H1 (cell line): ENCODE data around the gene VEZT. TPM values are rescaled to one million over a fixed set of nuclear protein-coding genes. Genes with fewer than 3 reads are reported as not detected.

ENCODE experiments used
- CTCF ChIA-PET: fragments of 300-600 bp; sonication (Branson Sonifier 250); formaldehyde crosslinking; loops from one replicate; lab custom pipeline; 2021; ENCODE audit not compliant: partially characterized antibody; lab: Charles Lee
- POLR2A ChIA-PET: fragments of 300-600 bp; sonication (Branson Sonifier 250); formaldehyde crosslinking; loops from one replicate; lab custom pipeline; 2021; ENCODE audit warnings: inconsistent platforms; ENCODE audit not compliant: partially characterized antibody; lab: Charles Lee
- DNase-seq, 2 experiments: peaks; one replicate each; pipeline versions ENCODE4 v3.0.0 to v3.0.0-alpha.2; 2010 to 2022; ENCODE audit warnings: low spot score in 2 of 2, low read depth in 1 of 2, mixed read lengths in 1 of 2
- FAIRE-seq: peaks from 2 replicates; lab custom pipeline; 2011; peaks lifted over from hg19 to GRCh38; lab: Jason Lieb, UNC
- H2AFZ ChIP-seq: 2 replicates; pipeline ENCODE4 v1.8.1; 2012; ENCODE audit warnings: low read length, inconsistent platforms
- H2AK5ac ChIP-seq: 2 replicates; pipeline ENCODE4 v1.6.1; 2013; ENCODE audit warnings: low read depth, low read length
- H2BK120ac ChIP-seq: replicated peaks from 2 replicates; pipeline ENCODE3; 2013; ENCODE audit warnings: low read depth, low read length, inconsistent platforms
- H2BK12ac ChIP-seq: 2 replicates; pipeline ENCODE4 v1.6.1; 2013; ENCODE audit warnings: low read depth, low read length
- H2BK15ac ChIP-seq: 2 replicates; pipeline ENCODE4 v1.6.1; 2013; ENCODE audit warnings: low read length
- H2BK20ac ChIP-seq: 2 replicates; pipeline ENCODE4 v1.6.1; 2013; ENCODE audit warnings: low read length
- H2BK5ac ChIP-seq: 2 replicates; pipeline ENCODE4 v1.6.1; 2013; ENCODE audit warnings: low read depth, low read length
- H3K14ac ChIP-seq: 2 replicates; pipeline ENCODE4 v1.6.1; 2013; ENCODE audit warnings: inconsistent platforms; ENCODE audit not compliant: insufficient read length
- H3K18ac ChIP-seq: 2 replicates; pipeline ENCODE4 v1.6.1; 2013; ENCODE audit warnings: low read length; ENCODE audit errors: extremely low read depth
- H3K23ac ChIP-seq: 2 replicates; pipeline ENCODE4 v1.6.1; 2013; ENCODE audit warnings: inconsistent platforms; ENCODE audit not compliant: insufficient read length
- H3K23me2 ChIP-seq: 2 replicates; pipeline ENCODE4 v1.6.1; 2013; ENCODE audit warnings: low read depth, low read length
- H3K27ac ChIP-seq: 2 replicates; pipeline ENCODE4 v1.6.1; 2011; ENCODE audit warnings: low read depth, low read length, inconsistent platforms
- H3K27me3 ChIP-seq, 4 experiments: replicated peaks in 1 of 4; 1 replicate in 1 of 4; 2 replicates in 3 of 4; pipeline versions ENCODE4 v1.6.1 to v1.8.1; 2011 to 2013; ENCODE audit warnings: low read length in 3 of 4, mild to moderate bottlenecking in 3 of 4, inconsistent platforms in 2 of 4, mixed read lengths in 2 of 4, moderate library complexity in 1 of 4; ENCODE audit not compliant: control insufficient read depth in 3 of 4, insufficient read depth in 3 of 4; ENCODE audit errors: extremely low read depth in 1 of 4
- H3K36me3 ChIP-seq, 4 experiments: 2 replicates each; pipeline versions ENCODE4 v1.6.1 to v1.8.1; 2011 to 2013; ENCODE audit warnings: mild to moderate bottlenecking in 4 of 4, low read length in 3 of 4, moderate library complexity in 2 of 4, control low read depth in 1 of 4, inconsistent platforms in 1 of 4; ENCODE audit not compliant: insufficient read depth in 4 of 4, control insufficient read depth in 2 of 4
- H3K4ac ChIP-seq: replicated peaks from 2 replicates; pipeline ENCODE3; 2013; ENCODE audit warnings: low read length, low read depth, mixed read lengths, inconsistent platforms; ENCODE audit not compliant: insufficient read length
- H3K4me1 ChIP-seq, 4 experiments: replicated peaks in 1 of 4; 1 replicate in 1 of 4; 2 replicates in 3 of 4; pipeline versions ENCODE4 v1.6.1 to v1.8.1; 2011 to 2013; ENCODE audit warnings: low read length in 3 of 4, inconsistent platforms in 2 of 4, mixed read lengths in 1 of 4; ENCODE audit not compliant: insufficient read depth in 4 of 4, control insufficient read depth in 3 of 4
- H3K4me2 ChIP-seq, 2 experiments: 2 replicates each; pipeline versions ENCODE4 v1.6.1 to v1.8.1; 2011 to 2013; ENCODE audit warnings: low read depth in 2 of 2, low read length in 2 of 2, control low read depth in 1 of 2, inconsistent platforms in 1 of 2, mild to moderate bottlenecking in 1 of 2; ENCODE audit not compliant: insufficient read depth in 1 of 2
- H3K4me3 ChIP-seq, 4 experiments: fragments of 200-600, 300-600 bp in 1 of 4; sonication (generic), shearing (Covaris generic), sonication (Bioruptor Twin) in 1 of 4; 2 replicates each; pipeline versions ENCODE4 v1.5.1 to v1.8.1; 2011 to 2016; ENCODE audit warnings: low read length in 4 of 4, low read depth in 3 of 4, control low read depth in 2 of 4, inconsistent platforms in 2 of 4, mild to moderate bottlenecking in 2 of 4, mixed read lengths in 1 of 4, moderate library complexity in 1 of 4; ENCODE audit not compliant: insufficient read depth in 2 of 4; ENCODE audit errors: extremely low read depth in 1 of 4
- H3K56ac ChIP-seq: replicated peaks from 2 replicates; pipeline ENCODE3; 2013; ENCODE audit warnings: low read depth, mild to moderate bottlenecking, mixed read lengths, low read length, inconsistent platforms; ENCODE audit not compliant: insufficient read length
- H3K79me1 ChIP-seq: 2 replicates; pipeline ENCODE4 v1.6.1; 2013; ENCODE audit warnings: low read depth, low read length, control low read depth
- H3K79me2 ChIP-seq, 2 experiments: 2 replicates each; pipeline versions ENCODE4 v1.6.1 to v1.8.1; 2012 to 2013; ENCODE audit warnings: low read length in 2 of 2, mild to moderate bottlenecking in 2 of 2, inconsistent platforms in 1 of 2; ENCODE audit not compliant: insufficient read depth in 2 of 2, control insufficient read depth in 1 of 2
- H3K9ac ChIP-seq, 4 experiments: replicated peaks in 1 of 4; 1 replicate in 1 of 4; 2 replicates in 3 of 4; pipeline versions ENCODE4 v1.6.1 to v1.8.1; 2011 to 2013; ENCODE audit warnings: low read depth in 3 of 4, low read length in 3 of 4, control low read depth in 2 of 4, mild to moderate bottlenecking in 2 of 4, moderate library complexity in 2 of 4, inconsistent platforms in 1 of 4; ENCODE audit errors: extremely low read depth in 1 of 4
- H3K9me3 ChIP-seq, 2 experiments: 2 replicates each; pipeline versions ENCODE4 v1.6.1 to v1.8.1; 2012 to 2013; ENCODE audit warnings: mild to moderate bottlenecking in 2 of 2, moderate library complexity in 2 of 2, control low read depth in 1 of 2, inconsistent platforms in 1 of 2, low read depth in 1 of 2, low read length in 1 of 2, mixed read lengths in 1 of 2; ENCODE audit not compliant: insufficient read depth in 2 of 2
- H4K20me1 ChIP-seq, 2 experiments: replicated peaks in 1 of 2; 2 replicates each; pipeline versions ENCODE3 to v1.8.1; 2011 to 2013; ENCODE audit warnings: inconsistent platforms in 2 of 2, low read length in 2 of 2, mild to moderate bottlenecking in 1 of 2; ENCODE audit not compliant: insufficient read depth in 2 of 2, control insufficient read depth in 1 of 2
- H4K5ac ChIP-seq: 2 replicates; pipeline ENCODE4 v1.6.1; 2013; ENCODE audit warnings: low read length, low read depth, mixed read lengths, inconsistent platforms; ENCODE audit not compliant: insufficient read length
- H4K8ac ChIP-seq: 2 replicates; pipeline ENCODE4 v1.8.0; 2013; ENCODE audit warnings: mild to moderate bottlenecking, moderate library complexity, low read length, inconsistent platforms; ENCODE audit not compliant: insufficient read depth; ENCODE audit errors: extremely low read depth
- H4K91ac ChIP-seq: replicated peaks from 2 replicates; pipeline ENCODE3; 2013; ENCODE audit warnings: low read length, mixed read lengths, inconsistent platforms; ENCODE audit not compliant: insufficient read length
- ASH2L ChIP-seq: fragments of 200-600, 300-600 bp; sonication (generic); IDR thresholded peaks from one replicate; pipeline ENCODE4 v1.7.1; 2017; ENCODE audit warnings: low read length
- CTBP2 ChIP-seq: IDR thresholded peaks from 2 replicates; pipeline ENCODE4 v1.7.0; 2011; ENCODE audit warnings: borderline replicate concordance, mild to moderate bottlenecking, moderate library complexity, mixed read lengths, low read length; ENCODE audit not compliant: insufficient read depth, insufficient read length
- HDAC6 ChIP-seq: IDR thresholded peaks from one replicate; pipeline ENCODE4 v1.7.1; 2012; ENCODE audit warnings: low read depth, mild to moderate bottlenecking, inconsistent platforms, low read length, moderate library complexity
- JUN ChIP-seq: IDR thresholded peaks from 2 replicates; pipeline ENCODE4 v1.6.1; 2011; ENCODE audit warnings: low read depth, mild to moderate bottlenecking, improper control_type of control experiment, low read length
- MAFK ChIP-seq: IDR thresholded peaks from 2 replicates; pipeline ENCODE4 v1.6.1; 2012; ENCODE audit warnings: low read depth, mild to moderate bottlenecking, improper control_type of control experiment, low read length
- POU5F1 ChIP-seq: IDR thresholded peaks from 2 replicates; pipeline ENCODE4 v1.6.1; 2011; ENCODE audit warnings: low read depth, mild to moderate bottlenecking, low read length, moderate library complexity
- RAD21 ChIP-seq, 2 experiments: IDR thresholded peaks in 1 of 2; conservative IDR thresholded peaks in 1 of 2; 2 replicates each; pipeline ENCODE4 v1.6.1; 2011; ENCODE audit warnings: low read depth in 2 of 2, low read length in 2 of 2, improper control_type of control experiment in 1 of 2, inconsistent platforms in 1 of 2, mild to moderate bottlenecking in 1 of 2, moderate library complexity in 1 of 2
- RNF2 ChIP-seq: fragments of 200-900, 300-1000 bp; sonication (generic); IDR thresholded peaks from 2 replicates; pipeline ENCODE4 v1.7.1; 2016; ENCODE audit warnings: borderline replicate concordance, low read depth, mild to moderate bottlenecking, antibody characterized with exemption, low read length; ENCODE audit not compliant: poor library complexity, severe bottlenecking; ENCODE audit errors: missing control alignments
- SIRT6 ChIP-seq: IDR thresholded peaks from one replicate; pipeline ENCODE4 v1.7.1; 2012; ENCODE audit warnings: low read length, inconsistent platforms
- TAF1 ChIP-seq: IDR thresholded peaks from 2 replicates; pipeline ENCODE4 v1.6.1; 2011; ENCODE audit warnings: mild to moderate bottlenecking, low read depth, low read length
- USF2 ChIP-seq: IDR thresholded peaks from 2 replicates; pipeline ENCODE4 v1.6.1; 2011; ENCODE audit warnings: low read length, improper control_type of control experiment
- ZNF274 ChIP-seq: IDR thresholded peaks from 2 replicates; pipeline ENCODE4 v1.7.0; 2012; ENCODE audit warnings: low read length, borderline replicate concordance; ENCODE audit errors: extremely low read depth
- WGBS, 2 experiments: shearing (Covaris generic) in 1 of 2; methylation state at CpG; one replicate each; pipeline versions ENCODE4 v1.1.6 to v1.1.7; 2013 to 2015; ENCODE audit warnings: low lambda C conversion rate in 2 of 2, mixed read lengths in 2 of 2, inconsistent platforms in 1 of 2, low coverage in 1 of 2, missing lambda C conversion rate in 1 of 2; ENCODE audit not compliant: insufficient replicate concordance in 2 of 2, insufficient coverage in 1 of 2, insufficient read length in 1 of 2; ENCODE audit errors: extremely low coverage in 1 of 2, missing lambda C conversion rate in 1 of 2; 5-methylcytosine and 5-hydroxymethylcytosine counted together
- polyA plus RNA-seq, 7 experiments: library from polyadenylated mRNA; depleted of rRNA in 3 of 7; stranded (reverse) in 5 of 7; unstranded in 2 of 7; fragments of >200 nt in 5 of 7; fragments of 200-250 nt in 2 of 7; gene quantifications; 1 replicate in 5 of 7; 2 replicates in 1 of 7; 4 replicates in 1 of 7; pipeline versions ENCODE4 v1.2.1 to v1.2.3, GENCODE V29; 2011 to 2013; ENCODE audit warnings: missing spikeins in 2 of 7, mixed read lengths in 2 of 7
- total RNA-seq: library from RNA; stranded (reverse); fragmentation: NEBNext Ultra II Directional; extraction: Animal tissue kit (Norgen Biotek cat#: 25700); gene quantifications from 2 replicates; pipeline ENCODE4 v1.2.1, GENCODE V29; 2021

The VEZT gene
- total and polyA plus RNA-seq, 2 of the 8 experiments (the other 6 are each of a cell fraction or from before 2014, with no cell fraction given), result 44.0 to 56.1 TPM

DNA sequence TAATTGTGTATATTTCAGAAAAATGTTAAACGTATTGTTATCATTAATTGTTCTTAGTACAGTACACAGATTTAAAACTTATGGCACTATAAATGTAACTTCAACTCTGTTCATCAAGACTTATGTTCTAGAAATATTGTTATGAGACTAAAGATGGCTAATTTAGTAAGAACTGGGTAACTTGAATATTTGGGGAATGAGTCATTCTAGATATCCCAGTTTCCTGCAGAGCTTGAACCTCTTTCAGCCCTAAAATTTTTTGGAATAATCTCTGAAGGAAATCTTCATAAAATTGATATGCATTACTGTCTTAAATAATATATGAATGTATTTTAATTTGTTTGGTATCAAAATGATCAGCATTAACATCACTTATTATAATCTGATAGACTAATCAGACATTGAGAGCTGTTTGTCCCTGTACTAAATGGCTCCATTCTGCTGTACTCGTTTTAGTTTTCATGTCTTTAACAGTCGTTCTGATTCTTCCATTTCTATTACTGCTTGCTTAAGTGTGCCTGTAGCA is 87.1 kb downstream of the VEZT start:
- no peak overlapping the region for H2AFZ ChIP-seq
- 82% methylated on average over 3 of the region's 3 CpGs; no CpG with 5 or more reads in 1 of the 2 experiments for WGBS, 2 experiments
- no peaks in the 10 kb centered on the region for H4K20me1 ChIP-seq
- H3K4me1 ChIP-seq, result no peaks in the 10 kb centered on the region
- no peak overlapping the region for H4K8ac ChIP-seq
- no peak overlapping the region for H3K14ac ChIP-seq
- ChIA-PET CTCF (interaction anchor here (1.5 to 2.2 kb wide), 2 partner anchors 13 to 163 kb away, joined by 4 read pairs; no protein-coding TSS in a partner anchor), POLR2A (no interaction called here)
- no peak overlapping the region for H3K9ac ChIP-seq
- no peak for FAIRE-seq
- no peak overlapping the region for H4K5ac ChIP-seq
- no peak overlapping the region for H2BK120ac ChIP-seq
- H2BK5ac ChIP-seq, result no peak overlapping the region
- H3K18ac ChIP-seq, result no peak overlapping the region
- no peaks in the 10 kb centered on the region for H3K23me2 ChIP-seq
- no peaks in the 10 kb centered on the region for H3K79me1 ChIP-seq
- H3K4me3 ChIP-seq, result no peak overlapping the region
- no peak overlapping the region for H3K4me2 ChIP-seq
- H3K36me3 ChIP-seq, result peaks cover 0 to 23% (median 2%) of the 10 kb centered on the region in 4 experiments; a peak in 6 of 8 replicates
- H3K23ac ChIP-seq, result no peak overlapping the region
- no peak overlapping the region for H2BK15ac ChIP-seq
- H4K91ac ChIP-seq, result no peak overlapping the region
- no peak overlapping the region for H3K56ac ChIP-seq
- H3K9me3 ChIP-seq, result no peaks in the 10 kb centered on the region
- no peak overlapping the region for H2BK12ac ChIP-seq
- H3K4ac ChIP-seq, result no peak overlapping the region
- H3K79me2 ChIP-seq, result no peaks in the 10 kb centered on the region
- H3K27ac ChIP-seq, result no peak overlapping the region
- no peak for DNase-seq
- H2AK5ac ChIP-seq, result no peak overlapping the region
- H3K27me3 ChIP-seq, result peaks cover 0 to 1% (median 0%) of the 10 kb centered on the region in 4 experiments; a peak in 1 of 7 replicates
- H2BK20ac ChIP-seq, result no peak overlapping the region
- TF ChIP-seq CTBP2 (no peak), JUN (no peak), POU5F1 (no peak), RNF2 (no peak), HDAC6 (no peak), TAF1 (no peak), ZNF274 (no peak), SIRT6 (no peak), ASH2L (no peak), USF2 (no peak), RAD21 (IDR thresholded peaks at IDR 0.05 in 1 of 2, conservative IDR thresholded peaks at IDR 0.05 in 1 of 2; ENCODE audit: low read depth in 2 of 2, low read length in 2 of 2) (no peak), MAFK (no peak)
